Keratinocyte (primary cell): ENCODE measurements around the gene RANBP3.

Experiments
- CTCF ChIP-seq, 3 experiments: IDR thresholded peaks in 1 of 3; conservative IDR thresholded peaks in 1 of 3; optimal IDR thresholded peaks in 1 of 3; 2 replicates in 2 of 3; 3 replicates in 1 of 3; pipeline versions ENCODE3 to v1.5.1; 2011; ENCODE audit warnings: low read length in 3 of 3, mild to moderate bottlenecking in 3 of 3, moderate library complexity in 2 of 3, control low read depth in 1 of 3, inconsistent platforms in 1 of 3; ENCODE audit not compliant: insufficient read depth in 2 of 3; ENCODE audit errors: extremely low read depth in 1 of 3
- EZH2 ChIP-seq: IDR thresholded peaks from one replicate; pipeline ENCODE4 v1.6.1; 2012; ENCODE audit warnings: inconsistent platforms, mild to moderate bottlenecking, low read length, moderate library complexity

DNA sequence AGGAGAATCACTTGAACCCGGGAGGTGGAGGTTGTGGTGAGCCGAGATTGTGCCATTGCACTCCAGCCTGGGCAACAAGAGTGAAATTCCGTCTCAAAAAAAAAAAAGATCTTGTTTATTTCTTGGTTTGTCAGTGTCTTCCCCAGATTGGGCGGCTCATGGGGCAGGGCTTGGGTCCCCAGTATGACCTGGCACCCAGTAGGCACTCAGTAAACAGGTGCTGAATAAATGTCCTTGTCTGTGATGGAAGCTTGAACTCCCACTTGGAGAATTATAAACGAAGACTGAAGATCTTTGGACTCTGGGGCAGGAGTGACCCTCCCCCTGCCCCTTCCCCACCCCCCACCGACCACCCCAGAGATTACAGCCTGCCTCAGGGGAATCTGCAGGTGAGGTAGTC is 97.7 kb downstream of the RANBP3 start:
- TF ChIP-seq CTCF (optimal IDR thresholded peaks at IDR 0.05 in 1 of 3, IDR thresholded peaks at IDR 0.05 in 1 of 3, conservative IDR thresholded peaks at IDR 0.05 in 1 of 3; ENCODE audit: extremely low read depth in 1 of 3, insufficient read depth in 2 of 3, low read length in 3 of 3) (no peak), EZH2 (no peak)
